ENCODE measurements around the gene COX15.
"Not testable (repeated sequence)": the region's sequence is repeated elsewhere in the genome, so short reads cannot be mapped to it uniquely, and the experiment has no call there.

Gene COX15

DNA sequence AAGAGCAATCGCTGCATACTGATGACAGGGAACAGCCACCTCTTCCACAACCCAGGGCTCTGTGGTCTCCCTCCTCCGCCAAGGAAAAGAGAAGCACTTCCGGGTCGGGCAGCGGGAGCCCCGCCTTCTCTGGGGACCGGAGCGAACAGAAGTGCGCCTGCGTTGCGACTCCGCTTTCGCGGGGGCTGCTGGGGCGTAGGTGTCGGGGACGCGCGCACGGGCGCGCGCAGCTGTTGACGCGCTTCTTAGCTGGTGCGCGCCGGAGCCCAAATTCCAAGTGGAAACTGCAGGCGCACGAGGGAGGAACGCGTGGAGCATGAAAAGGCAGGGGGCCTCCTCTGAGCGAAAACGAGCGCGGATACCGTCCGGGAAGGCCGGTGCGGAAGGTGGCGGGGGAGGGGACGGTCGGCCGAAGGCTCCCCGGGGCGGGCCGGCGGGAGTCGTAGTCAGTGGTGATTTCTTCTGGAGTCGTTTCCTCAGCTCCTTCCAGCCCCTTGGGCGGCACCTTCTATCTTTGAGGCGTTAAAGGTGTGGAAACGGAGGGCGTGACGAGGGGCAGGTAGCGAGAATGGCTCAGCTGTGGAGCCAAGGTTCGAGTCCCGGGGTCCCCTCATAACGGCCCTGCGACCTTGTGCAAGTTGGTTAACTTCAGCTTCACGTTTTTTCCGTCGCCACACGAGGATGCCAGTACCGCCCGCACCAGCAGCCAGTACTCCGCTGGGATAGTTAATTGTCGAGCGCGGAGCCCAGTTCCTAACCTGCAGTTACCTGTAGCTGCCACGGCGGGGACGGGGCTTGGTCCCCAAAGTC, at the start of gene COX15, which contains the start of gene CUTC:
COX15 (minus strand) TSS at position 95 of the 810 bp plus-strand sequence; CDS start at position 17, 78 bp downstream.
CUTC (plus strand) TSS at position 202 of the 810 bp plus-strand sequence; CDS start at position 317, 115 bp downstream.
- DNase-seq = peak; percentile 84

DNA sequence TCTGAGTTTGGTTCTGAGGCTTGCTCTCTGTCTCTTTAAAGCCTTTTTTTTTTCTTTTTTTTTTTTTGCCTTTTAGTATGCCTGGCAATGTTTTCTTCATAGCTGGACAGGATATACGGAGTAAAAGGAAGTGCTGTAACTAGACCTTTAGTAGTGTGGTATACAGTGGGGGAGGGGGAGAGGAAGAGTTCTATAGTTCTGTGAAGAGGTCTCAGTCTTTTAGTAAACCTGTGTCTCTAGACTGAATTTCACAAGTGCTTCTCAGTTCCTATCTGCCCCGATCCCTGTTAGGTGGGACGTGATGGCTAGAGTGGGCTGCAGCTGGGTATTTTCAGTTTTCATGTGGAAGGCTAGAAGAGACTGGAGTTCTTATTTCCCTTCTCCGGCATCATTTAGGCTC, 47.4 kb upstream of the COX15 start:
- DNase-seq = no peak

DNA sequence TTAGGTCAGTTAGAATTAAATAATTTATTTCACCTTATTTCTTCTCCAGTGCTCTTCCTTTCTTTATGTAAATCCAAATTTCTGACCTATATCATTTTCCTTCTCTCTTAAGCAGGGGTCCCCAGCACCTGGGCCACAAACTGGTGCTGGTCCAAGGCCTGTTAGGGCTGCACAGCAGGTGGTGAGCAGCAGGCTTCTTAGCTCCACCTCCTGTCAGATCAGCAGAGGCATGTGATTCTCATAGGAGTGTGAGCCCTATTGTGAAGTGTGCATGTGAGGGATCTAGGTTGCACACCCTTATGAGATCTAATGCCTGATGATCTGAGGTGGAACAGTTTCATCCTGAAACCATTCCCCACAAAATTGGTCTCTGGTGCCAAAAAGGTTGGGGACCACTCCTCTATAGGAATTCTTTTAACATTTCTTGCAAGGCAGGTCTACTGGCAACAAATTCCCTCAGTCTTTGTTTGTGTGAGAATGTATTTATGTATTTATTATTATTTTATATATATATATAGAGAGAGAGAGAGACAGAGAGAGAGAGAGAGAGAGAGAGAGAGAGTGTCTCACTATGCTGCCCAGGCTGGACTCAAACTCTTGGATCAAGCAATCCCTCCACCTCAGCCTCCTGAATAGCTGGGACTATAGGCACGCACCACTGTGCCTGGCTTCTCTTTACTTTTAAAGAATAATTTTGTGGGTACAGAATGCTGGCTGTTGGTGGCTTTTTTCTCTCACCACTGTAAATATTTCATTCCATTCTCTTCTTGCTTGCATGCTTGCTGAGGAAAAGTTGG, 46.2 kb upstream of the COX15 start:
- no peak for DNase-seq

DNA sequence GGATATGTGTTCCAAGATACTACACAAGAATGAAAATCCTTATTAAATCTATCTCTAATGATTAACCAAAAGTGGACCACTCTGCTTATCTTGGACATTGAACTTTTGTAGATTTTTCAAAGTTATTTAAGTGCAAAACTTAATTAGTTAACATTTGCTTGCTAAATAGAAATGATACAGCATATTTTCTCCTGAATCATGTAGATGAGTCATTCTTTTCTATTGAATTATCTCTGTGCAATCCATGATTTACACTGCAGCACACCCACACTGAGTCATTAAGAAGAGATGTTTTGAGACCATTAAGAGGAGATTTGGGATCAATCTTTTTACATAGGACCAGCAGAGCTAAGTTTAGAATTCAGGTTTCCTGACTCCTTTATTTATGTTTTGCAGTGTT, 43.9 kb upstream of the COX15 start:
- no peak for DNase-seq

DNA sequence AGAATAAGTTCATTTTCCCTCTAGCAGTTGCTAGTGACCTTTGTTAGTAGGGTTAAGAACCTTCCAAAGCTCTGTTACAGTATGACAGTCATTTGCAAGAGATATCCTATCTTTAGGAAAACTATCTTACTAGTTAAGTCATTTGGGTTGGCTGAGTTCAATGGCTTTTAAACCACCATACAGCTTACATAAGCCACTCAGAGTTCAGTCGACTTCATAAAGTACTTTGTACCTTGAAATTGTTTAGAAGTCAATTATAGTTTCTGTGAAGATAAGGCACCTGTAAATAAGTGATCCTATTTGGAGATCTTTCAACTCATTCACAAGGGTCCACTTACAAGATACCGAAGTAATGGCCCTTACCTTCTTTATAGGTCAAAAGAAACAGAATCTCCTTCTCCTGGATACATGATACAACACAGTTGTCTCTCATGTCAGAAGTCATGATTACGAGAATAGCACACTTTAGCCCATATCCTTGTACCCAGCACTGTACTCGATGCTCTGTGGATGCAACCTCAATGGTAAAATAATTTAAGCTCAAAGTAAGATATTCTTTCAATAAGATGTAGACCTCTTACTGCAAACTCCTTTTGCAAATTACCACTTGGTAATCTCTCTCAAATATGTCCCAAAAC, 38.6 kb upstream of the COX15 start:
- no peak for DNase-seq

DNA sequence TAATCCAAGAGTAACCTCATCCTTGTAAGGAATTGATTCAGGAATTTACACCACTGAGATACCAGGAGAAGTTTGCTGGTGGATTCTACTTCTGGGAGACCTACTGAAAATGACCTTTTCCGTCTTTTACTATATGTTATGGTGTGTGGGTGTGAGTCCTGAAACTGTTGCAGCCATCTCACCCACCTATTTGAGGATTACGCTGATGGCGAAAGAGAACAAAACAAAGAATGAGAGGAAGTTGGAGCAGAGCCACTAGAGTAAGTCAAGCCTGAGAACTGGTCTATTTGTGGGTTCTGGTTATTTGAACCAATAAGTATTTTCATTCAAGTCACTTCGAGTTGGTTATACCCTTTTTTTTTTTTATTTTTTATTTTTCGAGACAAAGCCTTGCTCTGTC, 37.8 kb upstream of the COX15 start:
- no peak for DNase-seq

DNA sequence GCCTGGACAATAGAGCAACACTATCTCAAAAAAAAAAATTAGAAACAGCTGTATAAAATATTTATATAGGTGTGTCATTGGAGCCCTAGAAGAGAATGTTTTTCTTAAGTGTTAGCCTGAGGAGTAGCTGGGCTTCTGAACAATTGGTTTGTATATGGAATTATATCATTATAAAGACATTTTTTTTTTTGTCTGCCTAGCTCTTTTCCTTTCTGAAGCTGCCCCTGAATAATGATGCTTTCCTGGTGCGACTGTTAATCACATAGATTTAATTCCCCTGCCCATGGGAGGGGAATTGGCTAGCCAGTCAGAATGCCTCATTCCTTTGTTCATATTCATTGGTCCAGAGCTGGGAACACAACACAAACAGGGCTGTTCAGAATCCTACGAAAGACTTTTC, 36.6 kb upstream of the COX15 start:
- DNase-seq = no peak

DNA sequence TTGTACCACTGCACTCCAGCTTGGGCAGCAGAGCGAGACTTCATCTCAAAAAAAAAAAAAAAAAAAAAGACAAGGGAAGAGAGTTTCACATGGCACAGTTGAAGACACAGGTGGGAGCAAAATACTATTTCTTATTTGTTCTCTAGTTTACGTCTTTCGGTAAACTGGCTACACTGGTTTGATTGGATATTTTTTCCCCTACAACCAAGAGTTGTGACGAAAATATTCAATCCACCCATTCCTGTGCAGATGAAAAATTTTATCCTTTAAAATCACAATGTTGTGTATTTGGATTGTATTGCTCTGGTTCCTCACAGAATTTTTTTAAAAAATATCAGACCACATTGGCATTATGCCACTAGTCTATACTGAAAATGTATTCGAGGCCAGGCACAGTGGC, 36.0 kb upstream of the COX15 start:
- DNase-seq = no peak

DNA sequence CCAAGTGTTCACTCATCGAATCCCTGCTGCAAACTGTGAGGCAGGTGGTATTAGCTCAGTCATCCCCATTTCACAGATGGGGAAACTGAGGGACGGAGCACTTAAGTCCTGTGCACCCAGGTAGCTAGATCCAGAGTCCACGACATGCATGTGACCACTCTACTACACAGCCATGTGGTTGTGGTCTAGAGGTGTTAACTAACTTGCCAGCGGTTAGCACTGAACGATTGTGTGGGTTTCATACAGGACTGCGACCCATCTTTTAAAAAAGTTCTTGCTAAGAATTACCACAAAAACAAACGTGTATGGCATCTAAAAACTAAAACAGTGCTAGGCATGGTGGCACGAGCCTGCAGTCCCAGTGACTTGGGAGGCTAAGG, 34.4 kb upstream of the COX15 start:
- no peak for DNase-seq

DNA sequence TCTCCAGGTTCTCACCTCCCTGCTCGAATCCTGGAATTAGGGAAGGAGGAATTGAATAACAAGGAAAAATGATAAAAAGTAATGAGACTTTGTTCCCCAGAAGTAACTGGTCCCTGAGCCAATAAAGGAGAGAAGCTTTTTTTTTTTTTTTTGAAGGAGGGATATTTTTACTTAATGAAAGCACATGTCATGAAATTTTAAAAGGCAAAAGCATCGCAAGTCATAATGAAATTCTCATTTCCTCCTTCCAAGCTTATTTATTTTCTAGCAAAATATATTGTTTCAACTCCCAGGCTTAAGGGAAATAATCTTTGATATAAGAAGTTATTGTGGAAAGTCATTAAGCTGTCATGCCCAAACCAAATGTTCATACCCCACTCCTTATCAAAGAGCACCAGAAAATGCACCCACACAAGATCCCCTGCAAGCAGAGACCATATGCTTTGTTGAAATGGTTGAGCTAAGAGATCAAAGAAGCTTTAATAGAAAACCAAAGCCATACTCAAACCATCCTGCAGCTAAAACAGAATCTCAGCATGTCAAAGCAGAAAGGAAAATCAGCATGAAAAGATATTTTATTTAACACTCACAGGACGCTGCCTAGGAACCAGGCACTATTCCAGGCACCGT, 33.9 kb upstream of the COX15 start:
- DNase-seq = no peak

DNA sequence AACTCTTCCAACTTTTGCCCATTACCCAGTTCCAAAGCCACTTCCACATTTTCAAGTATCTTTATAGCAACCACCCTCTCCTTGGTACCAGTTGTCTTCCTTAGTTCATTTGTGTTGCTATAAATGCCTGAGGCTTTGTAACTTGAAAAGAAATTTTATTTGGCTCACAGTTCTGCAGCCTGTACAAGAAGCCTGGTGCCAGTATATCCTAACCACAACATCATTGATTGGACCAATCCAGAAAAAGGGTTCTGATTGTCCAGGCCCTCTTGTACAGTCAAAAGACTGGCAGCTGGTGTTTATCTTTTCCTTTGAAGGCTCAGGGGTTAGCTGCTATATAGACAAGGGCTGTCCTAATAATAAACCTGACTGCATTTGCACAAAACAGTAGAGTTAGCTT, 29.4 kb upstream of the COX15 start:
- DNase-seq = no peak

DNA sequence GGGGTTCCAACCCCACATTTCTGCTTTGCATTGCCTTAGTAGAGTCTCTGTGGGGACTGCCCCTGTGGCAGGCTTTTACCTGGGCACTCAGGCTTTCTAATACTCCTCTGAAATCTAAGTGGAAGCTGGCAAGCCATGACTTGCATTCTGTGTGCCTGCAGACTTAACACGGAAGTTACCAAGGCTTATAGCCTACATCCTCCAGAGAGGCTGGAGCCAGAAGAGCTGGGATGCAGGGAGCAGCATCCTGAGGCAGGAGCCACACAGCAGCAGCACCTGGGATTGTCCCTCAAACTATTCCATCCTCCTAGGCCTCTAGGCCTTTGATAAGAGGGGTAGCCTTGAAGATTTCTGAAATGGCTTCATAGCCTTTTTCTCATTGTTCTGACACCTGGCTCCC, 28.4 kb upstream of the COX15 start:
- DNase-seq = no peak

DNA sequence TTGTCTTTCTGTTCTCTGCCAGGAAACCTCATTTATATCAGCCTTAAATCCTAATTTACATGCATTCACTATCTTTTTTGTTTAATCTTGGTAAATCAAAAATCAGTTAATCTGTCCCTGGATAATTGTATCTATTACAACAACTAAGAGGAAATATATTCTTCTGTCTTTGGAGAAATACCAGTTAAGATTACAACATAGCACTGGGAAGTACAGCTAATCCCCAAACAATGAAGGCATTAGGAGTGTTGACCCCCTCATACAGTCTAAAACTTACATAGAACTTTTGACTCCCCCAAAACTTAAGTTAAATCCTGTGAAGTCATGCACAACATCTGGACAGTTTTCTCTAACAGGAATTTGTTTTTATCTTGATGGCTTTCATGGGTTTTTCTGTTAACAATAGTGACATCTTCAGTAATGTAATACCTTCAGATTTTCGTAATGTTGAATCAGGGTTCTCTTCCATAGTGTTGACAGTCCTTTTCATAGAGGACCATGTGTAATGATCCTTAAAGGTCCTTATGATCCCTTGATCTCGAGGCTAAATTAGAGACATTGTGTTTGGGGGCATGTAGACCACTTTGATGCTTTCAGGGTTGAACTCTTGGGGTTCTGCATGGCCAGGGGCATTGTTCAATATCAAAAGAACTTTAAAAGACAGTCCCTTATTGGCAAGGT, 26.4 kb upstream of the COX15 start:
- DNase-seq = no peak

DNA sequence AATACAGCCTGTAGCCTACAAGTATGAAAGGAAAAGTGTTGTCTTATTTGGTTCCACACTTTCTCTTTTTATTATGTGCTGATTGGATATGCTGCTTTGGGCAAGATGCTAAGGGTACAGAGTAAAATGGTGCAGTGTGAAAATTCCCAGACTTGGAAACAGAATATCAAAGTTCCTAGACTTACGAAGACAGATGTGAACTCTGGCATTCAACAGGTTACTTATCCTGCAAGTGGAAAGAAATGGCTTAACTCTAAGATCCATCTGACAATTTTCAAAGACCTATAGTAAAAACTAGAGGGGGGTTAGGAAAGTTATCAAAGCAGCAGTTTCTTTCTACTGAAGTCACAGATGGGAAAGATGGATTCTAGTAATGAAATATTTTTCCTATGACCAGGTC, 24.2 kb upstream of the COX15 start:
- no peak for DNase-seq

DNA sequence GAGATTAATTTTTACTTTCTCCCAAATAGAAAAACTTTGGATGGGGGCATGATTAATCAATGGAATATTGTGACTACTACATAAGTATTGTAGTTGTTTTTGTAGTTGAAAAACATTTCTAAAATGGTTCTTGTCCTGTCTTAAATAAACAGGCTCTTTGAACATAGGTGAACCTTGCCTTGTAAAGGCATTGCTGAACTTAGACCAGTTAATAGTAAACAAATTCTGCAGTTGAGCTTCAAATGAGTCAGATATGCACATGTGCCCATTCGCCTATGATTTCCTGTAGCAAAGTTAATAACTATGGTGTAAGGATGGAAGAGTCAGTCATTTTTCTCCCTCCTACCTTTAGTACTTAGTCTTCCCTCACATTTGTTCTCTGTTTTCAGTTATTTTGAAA, 22.7 kb upstream of the COX15 start:
- DNase-seq = no peak

DNA sequence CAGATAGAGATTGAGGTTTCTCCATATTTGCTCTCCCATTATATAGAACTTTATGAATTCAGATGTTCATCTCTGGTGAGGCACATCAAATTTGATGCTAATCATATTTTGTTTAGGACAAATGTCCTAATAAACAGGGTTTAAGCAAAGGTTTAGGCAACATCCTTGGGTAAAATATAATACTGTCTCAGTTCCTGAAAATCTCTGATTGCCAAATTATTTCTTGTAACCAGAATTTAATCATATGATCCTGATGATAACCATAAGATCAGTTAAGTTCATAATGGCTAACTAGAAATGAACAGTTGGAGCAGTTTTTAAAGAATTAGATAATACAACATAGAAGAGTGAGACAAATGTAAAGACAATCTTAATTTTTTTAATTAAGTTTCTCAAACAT, 18.7 kb upstream of the COX15 start:
- DNase-seq = no peak

DNA sequence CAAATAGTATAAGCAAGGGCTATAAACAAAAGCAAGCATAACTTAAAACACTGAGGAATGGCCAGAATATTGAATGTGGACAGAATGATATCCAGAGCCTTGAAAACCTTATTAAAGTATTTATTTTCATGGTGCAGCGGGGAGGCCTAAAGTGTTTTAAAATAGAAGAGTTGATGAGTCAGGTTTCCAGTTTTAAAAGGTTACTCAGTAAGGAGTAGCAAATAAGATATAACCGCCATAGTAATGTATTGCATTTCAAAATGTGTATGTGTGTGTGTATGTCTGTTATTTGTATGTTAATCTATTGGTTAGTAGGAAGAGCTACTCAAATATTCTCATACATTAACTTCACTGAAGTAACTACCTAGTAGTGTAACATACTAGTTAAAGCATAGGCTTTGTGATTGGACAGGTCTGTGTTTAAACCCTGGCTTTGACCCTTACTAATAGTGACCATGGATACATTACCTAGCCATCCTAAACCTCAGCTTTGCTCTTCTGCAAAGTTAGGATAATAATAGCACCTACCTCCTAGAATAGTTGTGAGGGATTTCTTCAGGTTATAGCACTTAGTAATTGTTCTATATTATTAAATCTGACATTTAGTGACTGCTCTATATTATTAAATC, 17.0 kb upstream of the COX15 start:
- DNase-seq = no peak

DNA sequence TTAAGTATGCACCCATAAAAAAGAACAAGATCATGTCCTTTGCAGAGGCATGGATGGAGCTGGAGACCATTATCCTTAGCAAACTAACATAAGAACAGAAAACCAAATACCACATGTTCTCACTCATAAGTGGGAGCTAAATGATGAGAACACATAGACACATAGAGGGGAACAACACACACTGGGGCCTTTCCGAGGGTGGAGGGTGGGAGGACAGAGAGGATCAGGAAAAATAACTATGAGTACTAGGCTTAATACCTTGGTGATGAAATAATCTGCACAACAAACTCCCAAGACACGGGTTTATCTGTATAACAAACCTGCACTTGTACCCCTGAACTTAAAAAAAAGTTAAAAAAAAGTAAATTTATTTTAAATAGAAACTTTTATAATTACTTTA, 14.2 kb upstream of the COX15 start:
- DNase-seq = not testable (repeated sequence)

DNA sequence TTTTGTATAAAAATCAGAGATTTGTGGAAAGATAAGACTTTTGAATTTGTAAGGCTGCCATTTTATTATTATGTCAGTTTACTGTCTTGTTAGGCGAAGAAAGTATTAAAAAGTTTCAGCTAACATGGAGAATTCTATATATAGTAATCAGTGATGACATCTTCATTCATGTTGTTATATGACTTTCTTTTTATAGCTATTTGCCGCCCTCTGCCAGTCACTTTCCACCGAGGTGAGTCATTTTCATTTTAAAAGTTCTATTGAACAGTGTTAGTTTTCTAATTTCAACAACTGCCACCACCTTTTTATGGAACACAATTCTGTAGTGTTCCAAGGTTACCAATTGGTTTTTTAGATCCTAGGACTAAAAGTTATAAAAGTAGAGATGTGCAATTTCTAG, 11.9 kb upstream of the COX15 start:
- DNase-seq = no peak

DNA sequence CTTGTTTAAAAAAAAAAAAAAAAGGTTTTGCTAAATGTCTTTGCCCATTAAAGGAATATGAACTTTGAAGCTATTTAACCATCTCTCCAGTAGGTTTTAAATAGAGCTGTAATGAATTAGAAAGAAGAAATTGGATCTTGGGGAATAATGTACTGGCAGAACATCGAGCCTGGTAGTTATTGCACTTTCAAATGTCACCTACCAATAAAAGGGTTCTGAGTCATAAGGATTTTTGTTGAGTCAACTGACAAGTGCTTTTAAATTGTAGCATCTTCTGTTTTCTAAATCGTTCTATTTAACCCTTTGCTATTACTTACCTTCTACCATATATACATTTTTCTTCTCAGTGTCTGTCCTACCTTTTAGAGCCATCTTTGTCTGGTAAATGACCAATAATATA, 10.8 kb upstream of the COX15 start:
- no peak for DNase-seq

DNA sequence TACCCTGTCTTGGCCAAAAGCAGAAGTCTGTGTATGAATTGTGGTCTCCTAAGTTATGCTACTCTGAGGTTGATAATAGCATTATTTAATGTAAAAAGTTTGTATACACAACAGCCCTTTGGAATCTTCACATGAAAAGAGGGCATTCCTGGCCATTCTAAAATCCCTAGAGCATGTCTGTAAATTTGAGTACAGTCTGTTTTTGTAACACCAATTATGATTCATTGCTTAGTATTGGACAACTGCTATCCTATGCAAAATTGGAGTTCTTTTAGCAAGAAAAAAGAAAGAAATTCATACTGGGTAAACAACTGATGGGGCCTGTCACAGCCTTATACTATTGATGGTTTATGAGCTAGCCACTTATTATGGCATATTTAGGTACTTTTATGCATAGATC, 10.3 kb upstream of the COX15 start:
- DNase-seq = no peak

DNA sequence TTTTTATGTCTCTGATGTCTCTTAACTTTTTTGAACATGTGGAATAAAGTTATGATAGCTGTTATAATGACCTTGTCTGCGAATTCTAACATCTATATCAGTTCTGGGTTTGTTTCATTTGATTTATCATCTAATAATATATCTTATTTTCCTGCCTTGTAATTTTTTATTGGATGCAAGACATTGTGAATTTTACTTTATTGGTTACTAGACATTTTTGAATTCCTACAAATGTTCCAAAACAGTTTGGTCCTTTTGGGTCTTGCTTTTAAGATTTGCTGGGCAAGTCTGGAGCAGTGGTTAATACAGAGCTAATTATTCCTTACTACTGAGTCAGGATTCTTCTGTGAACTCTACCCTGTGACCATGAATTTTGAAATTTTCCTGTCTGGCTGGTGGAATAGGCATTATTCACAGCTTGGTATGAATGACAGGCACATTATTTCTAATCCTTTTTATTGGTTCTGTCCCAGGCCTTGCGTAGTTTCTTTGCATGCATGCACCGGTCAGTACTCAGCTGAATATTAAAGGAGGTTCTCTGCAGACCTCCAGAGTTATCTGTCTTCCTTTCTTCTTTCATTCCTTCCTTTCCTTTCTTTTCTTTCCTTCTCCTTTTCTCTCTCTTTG, 9.1 kb upstream of the COX15 start:
- no peak for DNase-seq

All from NCI-H748 treated with DMSO at 0.1 percent for 48 hours (cell line).